Chondrocyte (in vitro differentiated cells): ENCODE data around the gene UBL5. TPM values are rescaled to one million over a fixed set of nuclear protein-coding genes. Genes with fewer than 3 reads are reported as not detected.

Source experiments
- DNase-seq: peaks from one replicate; pipeline ENCODE4 v3.0.0; 2021; ENCODE audit warnings: mixed read lengths, low spot score
- H3K27ac Mint-ChIP-seq: one replicate; pipeline ENCODE4 v1.8.0; 2021; ENCODE audit warnings: mild to moderate bottlenecking, moderate library complexity, mixed read lengths; ENCODE audit not compliant: unreplicated experiment
- H3K27me3 Mint-ChIP-seq: 2 replicates; pipeline ENCODE4 v1.8.0; 2021; ENCODE audit warnings: low read depth, mixed read lengths
- H3K36me3 Mint-ChIP-seq: 2 replicates; pipeline ENCODE4 v1.8.0; 2021; ENCODE audit warnings: low read depth, mixed read lengths
- H3K4me1 Mint-ChIP-seq: 2 replicates; pipeline ENCODE4 v1.8.0; 2021; ENCODE audit warnings: low read depth, mild to moderate bottlenecking, mixed read lengths
- H3K4me3 Mint-ChIP-seq: one replicate; pipeline ENCODE4 v1.8.0; 2021; ENCODE audit warnings: mild to moderate bottlenecking, moderate library complexity, mixed read lengths; ENCODE audit not compliant: unreplicated experiment
- H3K9me3 Mint-ChIP-seq: 2 replicates; pipeline ENCODE4 v1.8.0; 2021; ENCODE audit warnings: low read depth, mixed read lengths
- CTCF ChIP-seq: fragments of 200-600 bp; sonication (generic); IDR thresholded peaks from 2 replicates; pipeline ENCODE4 v1.5.0; 2021; ENCODE audit warnings: antibody characterized with exemption, mild to moderate bottlenecking, moderate library complexity
- total RNA-seq: library from RNA; stranded (reverse); gene quantifications from 3 replicates; pipeline ENCODE4 v1.2.1, GENCODE V29; 2021

The UBL5 gene
- total RNA-seq, 1 donor from 2014 or later: 265 TPM

GRCh38 chr19:9862938-9863337 lies 35.2 kb downstream of the UBL5 start:
- H3K4me3 Mint-ChIP-seq: no peak overlapping the region
- no peaks in the 10 kb centered on the region for H3K9me3 Mint-ChIP-seq
- TF ChIP-seq CTCF: no peak
- no peak for DNase-seq
- no peaks in the 10 kb centered on the region for H3K4me1 Mint-ChIP-seq
- no peaks in the 10 kb centered on the region for H3K27me3 Mint-ChIP-seq
- no peak overlapping the region for H3K27ac Mint-ChIP-seq
- H3K36me3 Mint-ChIP-seq: no peaks in the 10 kb centered on the region

- TF ChIP-seq CTCF: no peak
- Mint-ChIP-seq H3K27me3 (no peaks in the 10 kb centered on the region), H3K36me3 (no peaks in the 10 kb centered on the region), H3K9me3 (no peaks in the 10 kb centered on the region), H3K4me3 (no peak overlapping the region), H3K4me1 (no peaks in the 10 kb centered on the region), H3K27ac (no peak overlapping the region)
- no peak for DNase-seq
Observed at GRCh38 chr19:9863759-9864158, 36.0 kb downstream of the UBL5 start.

- Mint-ChIP-seq H3K27ac (no peak overlapping the region), H3K27me3 (no peaks in the 10 kb centered on the region), H3K9me3 (no peaks in the 10 kb centered on the region), H3K4me3 (no peak overlapping the region), H3K4me1 (no peaks in the 10 kb centered on the region), H3K36me3 (no peaks in the 10 kb centered on the region)
- TF ChIP-seq CTCF: no peak
- no peak for DNase-seq
Observed at GRCh38 chr19:9865732-9866501, 38.2 kb downstream of the UBL5 start.

DNA sequence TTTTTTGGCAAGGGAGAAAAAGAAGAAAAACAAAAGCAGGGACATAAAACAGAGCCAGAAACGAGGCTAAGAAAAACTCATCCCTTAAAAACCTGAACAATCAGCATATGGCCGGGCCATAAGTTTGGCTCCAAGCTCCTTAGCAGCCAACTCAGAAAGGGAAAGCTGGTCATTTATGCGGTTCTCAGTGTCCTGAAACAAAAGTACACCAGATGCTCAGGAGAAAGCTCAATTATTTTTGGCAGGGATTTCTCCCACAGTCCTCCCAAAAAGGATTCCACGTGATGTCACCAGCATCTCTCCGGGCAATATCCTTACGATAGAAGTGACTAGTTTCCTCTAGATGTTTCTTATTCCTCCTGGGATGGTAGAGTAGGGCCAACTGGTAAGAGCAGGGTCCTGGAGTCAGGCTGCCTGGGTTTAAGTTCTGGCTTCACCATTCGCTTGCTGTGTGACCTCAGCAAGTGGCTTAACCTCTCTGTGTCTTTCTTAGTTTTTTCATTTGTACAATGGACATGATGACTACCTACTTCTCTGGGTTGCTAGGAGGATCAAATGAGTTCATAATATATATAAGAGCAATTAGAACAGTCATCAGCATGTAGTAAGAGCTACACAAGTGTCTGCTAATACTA lies 41.4 kb downstream of the UBL5 start:
- TF ChIP-seq CTCF: no peak
- H3K9me3 Mint-ChIP-seq: no peaks in the 10 kb centered on the region
- no peak for DNase-seq
- no peak overlapping the region for H3K27ac Mint-ChIP-seq
- no peaks in the 10 kb centered on the region for H3K27me3 Mint-ChIP-seq
- H3K36me3 Mint-ChIP-seq: no peaks in the 10 kb centered on the region
- no peaks in the 10 kb centered on the region for H3K4me1 Mint-ChIP-seq
- H3K4me3 Mint-ChIP-seq: no peak overlapping the region

DNA sequence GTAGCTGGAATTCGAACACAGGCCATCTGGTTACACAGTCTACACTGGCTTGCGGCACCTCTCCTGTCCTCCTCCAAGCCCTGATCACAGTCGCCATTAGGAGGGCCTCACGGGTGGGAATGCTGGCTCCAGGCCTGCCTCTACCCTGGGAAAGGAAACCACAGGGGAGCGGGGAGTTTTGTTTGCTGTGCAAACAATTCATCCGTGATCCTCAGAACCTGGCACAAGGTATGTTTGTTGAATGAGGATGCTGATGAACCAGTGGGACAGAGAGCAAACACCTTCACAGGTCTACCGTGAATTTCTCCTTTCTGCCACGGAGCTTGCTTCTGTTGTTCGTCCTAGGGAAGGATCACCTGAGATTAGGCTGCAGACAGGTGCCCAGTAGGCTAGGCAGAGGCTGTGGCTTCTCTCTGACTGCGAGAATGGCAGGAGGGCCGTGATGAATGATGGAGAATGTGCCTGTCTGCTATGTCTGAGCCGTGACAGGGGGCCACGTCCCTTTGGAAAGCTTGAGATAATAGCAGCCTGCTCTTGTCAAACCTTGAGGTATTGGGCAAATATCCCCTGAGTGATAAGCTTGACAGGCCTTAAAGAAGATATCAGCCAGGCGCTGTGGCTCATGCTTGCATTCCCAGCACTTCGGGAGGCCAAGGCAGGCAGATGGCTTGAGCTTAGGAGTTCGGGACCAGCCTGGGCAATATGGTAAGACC lies 44.1 kb downstream of the UBL5 start:
- no peaks in the 10 kb centered on the region for H3K36me3 Mint-ChIP-seq
- DNase-seq: no peak
- no peak overlapping the region for H3K27ac Mint-ChIP-seq
- TF ChIP-seq CTCF: no peak
- no peaks in the 10 kb centered on the region for H3K4me1 Mint-ChIP-seq
- H3K9me3 Mint-ChIP-seq: no peaks in the 10 kb centered on the region
- H3K4me3 Mint-ChIP-seq: no peak overlapping the region
- H3K27me3 Mint-ChIP-seq: no peaks in the 10 kb centered on the region
